AG09309 (cell line): ENCODE results near the gene TMEM258.

Experiments
- DNase-seq: peaks from one replicate; pipeline ENCODE4 v3.0.0-alpha.2; 2010; ENCODE audit warnings: low read depth
- H3K4me3 ChIP-seq: 2 replicates; pipeline ENCODE4 v1.5.1; 2011; ENCODE audit warnings: mild to moderate bottlenecking, low read depth, low read length, moderate library complexity; ENCODE audit not compliant: control insufficient read depth
- CTCF ChIP-seq: IDR thresholded peaks from 2 replicates; pipeline ENCODE4 v1.5.1; 2011; ENCODE audit warnings: mild to moderate bottlenecking, low read depth, low read length, inconsistent platforms; ENCODE audit not compliant: insufficient read depth, control insufficient read depth; ENCODE audit errors: missing control alignments

Gene TMEM258

DNA sequence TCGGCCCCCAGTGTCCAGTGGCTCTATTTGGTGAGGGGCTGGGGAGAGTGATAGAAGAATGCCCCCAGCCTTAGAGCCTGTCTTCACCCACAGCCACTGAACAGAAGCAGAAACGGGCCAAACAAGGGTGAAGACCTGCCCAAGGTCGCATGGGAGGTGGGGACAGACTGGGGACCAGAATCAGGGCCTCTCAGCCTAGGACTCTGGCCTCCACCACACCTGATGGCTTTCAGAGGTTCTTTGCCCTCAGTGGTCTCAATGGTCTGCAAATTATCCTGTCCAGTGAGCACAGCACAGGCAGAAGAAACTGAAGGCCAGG, 44.5 kb downstream of the TMEM258 start:
- no peak overlapping the region for H3K4me3 ChIP-seq
- TF ChIP-seq CTCF = no peak

GRCh38 chr11:61747192-61747966, 45.0 kb downstream of the TMEM258 start:
- H3K4me3 ChIP-seq = no peak overlapping the region
- DNase-seq = no peak
- TF ChIP-seq CTCF = peak; percentile 92

More for the DNA sequence above, 44.5 kb downstream of the TMEM258 start:
- DNase-seq = no peak

GRCh38 chr11:61746442-61747191, 45.8 kb downstream of the TMEM258 start:
- no peak overlapping the region for H3K4me3 ChIP-seq
- no peak for DNase-seq
- TF ChIP-seq CTCF = no peak

- DNase-seq = no peak
- no peak overlapping the region for H3K4me3 ChIP-seq
- TF ChIP-seq CTCF = no peak
Measured at GRCh38 chr11:61745781-61746441, 46.5 kb downstream of the TMEM258 start.

- H3K4me3 ChIP-seq = no peak overlapping the region
- TF ChIP-seq CTCF = no peak
- no peak for DNase-seq
Measured at GRCh38 chr11:61744609-61745156, 47.7 kb downstream of the TMEM258 start.

DNA sequence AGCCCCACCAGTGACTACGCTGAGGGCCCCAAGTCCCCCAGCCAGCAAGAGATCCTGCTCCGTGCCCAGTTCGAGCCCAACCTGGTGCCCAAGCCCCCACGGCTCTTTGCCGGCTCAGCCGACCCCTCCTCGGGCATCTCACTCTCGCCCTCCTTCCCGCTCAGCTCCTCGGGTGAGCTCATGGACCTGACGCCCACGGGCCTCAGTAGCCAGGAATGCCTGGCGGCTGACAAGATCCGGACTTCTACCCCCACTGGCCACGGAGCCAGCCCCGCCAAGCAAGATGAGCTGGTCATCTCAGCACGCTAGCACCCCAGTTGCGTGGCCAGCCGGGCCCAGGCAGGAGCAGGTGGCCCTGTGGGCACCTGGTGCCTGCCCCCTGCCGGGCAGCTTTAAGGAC, 48.2 kb downstream of the TMEM258 start:
- no peak overlapping the region for H3K4me3 ChIP-seq
- no peak for DNase-seq
- no peak for TF ChIP-seq CTCF
